Stimulated activated CD8-positive, alpha-beta memory T cell treated with anti-CD3 and anti-CD28 coated beads, Interleukin-7, amount 100 ng/mL, for 48 hours (primary cell): Measurements from ENCODE around the gene PRIM2.
A peak's percentile ranks its signal among the peaks of the same experiment; 100 is the strongest.
"Not testable (repeated sequence)": the region's sequence is repeated elsewhere in the genome, so short reads cannot be mapped to it uniquely, and the experiment has no call there.

Experiments used
- DNase-seq, 2 donors: peaks; one replicate each; pipeline ENCODE4 v3.0.0-alpha.2; 2020; ENCODE audit warnings: low read depth in 1 of 2; ENCODE audit errors: extremely low read depth in 1 of 2

The PRIM2 gene

DNA sequence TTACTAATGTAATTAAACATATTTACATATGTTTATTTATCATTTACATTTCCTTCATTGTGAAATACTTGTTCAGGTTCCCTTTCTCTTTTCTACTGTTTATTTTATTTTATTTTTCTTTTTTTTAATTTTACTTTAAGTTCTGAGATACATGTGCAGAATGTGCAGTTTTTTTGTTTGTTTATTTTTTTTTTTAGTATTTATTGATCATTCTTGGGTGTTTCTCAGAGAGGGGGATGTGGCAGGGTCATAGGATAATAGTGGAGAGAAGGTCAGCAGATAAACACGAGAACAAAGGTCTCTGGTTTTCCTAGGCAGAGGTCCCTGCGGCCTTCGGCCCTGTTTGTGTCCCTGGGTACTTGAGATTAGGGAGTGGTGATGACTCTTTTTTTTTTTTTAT, 8.7 kb upstream of the PRIM2 start:
- not testable (repeated sequence) for DNase-seq

DNA sequence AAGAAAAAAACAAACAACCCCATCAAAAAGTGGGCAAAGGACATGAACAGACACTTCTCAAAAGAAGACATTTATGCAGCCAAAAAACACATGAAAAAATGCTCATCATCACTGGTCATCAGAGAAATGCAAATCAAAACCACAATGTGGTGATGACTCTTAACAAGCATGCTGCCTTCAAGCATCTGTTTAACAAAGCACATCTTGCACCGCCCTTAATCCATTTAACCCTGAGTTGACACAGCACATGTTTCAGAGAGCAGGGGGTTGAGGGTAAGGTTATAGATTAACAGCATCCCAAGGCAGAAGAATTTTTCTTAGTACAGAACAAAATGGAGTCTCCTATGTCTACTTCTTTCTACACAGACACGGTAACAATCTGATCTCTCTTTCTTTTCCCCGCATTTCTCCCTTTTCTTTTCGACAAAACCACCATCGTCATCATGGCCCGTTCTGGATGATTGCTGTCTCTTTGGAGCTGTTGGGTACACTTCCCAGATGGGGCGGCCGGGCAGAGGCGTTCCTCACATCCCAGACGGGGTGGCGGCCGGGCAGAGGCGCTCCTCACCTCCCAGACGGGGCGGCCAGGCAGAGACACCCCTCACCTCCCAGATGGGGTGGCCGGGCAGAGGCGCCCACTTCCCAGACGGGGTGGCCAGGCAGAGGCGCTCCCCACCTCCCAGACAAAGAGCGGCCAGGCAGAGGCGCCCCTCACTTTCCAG, 7.2 kb upstream of the PRIM2 start:
- not testable (repeated sequence) for DNase-seq

DNA sequence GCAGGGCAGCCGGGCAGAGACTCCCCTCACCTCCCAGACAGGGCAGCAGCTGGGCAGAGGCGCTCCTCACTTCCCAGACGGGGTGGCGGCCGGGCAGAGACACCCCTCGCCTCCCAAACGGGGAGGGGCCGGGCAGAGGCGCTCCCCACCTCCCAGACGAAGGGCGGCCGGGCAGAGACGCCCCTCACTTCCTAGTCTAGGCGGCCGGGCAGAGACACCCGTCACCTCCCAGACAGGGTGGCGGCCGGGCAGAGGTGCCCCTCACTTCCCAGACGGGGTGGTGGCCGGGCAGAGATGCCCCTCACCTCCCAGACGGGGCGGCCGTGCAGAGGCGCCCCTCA, 6.6 kb upstream of the PRIM2 start:
- no peak for DNase-seq

DNA sequence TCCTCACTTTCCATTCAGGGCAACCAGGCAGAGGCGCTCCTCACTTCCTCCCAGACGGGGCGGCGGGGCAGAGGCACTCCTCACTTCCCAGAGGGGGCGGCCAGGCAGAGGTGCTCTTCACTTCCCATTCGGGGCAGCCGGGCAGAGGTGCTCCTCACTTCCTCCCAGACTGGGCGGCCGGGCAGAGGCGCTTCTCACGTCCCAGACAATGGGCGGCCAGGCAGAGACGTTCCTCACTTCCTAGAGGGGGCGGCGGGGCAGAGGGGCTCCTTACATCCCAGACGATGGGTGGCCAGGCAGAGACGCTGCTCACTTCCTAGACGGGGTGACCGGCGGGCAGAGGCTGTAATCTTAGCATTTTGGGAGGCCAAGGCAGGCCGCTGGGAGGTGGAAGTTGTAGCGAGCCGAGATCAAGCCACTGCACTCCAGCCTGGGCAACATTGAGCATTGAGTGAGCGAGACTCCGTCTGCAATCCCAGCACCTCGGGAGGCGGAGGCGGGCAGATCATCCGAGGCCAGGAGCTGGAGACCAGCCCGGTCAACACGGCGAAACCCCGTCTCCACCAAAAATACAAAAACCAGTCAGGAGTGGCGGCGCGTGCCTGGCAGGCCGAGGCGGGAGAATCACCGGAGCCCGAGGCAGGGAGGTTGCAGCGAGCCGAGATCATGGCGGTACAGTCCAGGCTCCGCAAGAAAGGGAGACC, 6.0 kb upstream of the PRIM2 start:
- DNase-seq: not testable (repeated sequence)

GRCh38 chr6:57312004-57312345, 5.5 kb upstream of the PRIM2 start:
- DNase-seq: no peak

- no peak for DNase-seq
Observed at GRCh38 chr6:57313009-57313408, 4.4 kb upstream of the PRIM2 start.

GRCh38 chr6:57313711-57314471, 3.5 kb upstream of the PRIM2 start:
- no peak for DNase-seq

DNA sequence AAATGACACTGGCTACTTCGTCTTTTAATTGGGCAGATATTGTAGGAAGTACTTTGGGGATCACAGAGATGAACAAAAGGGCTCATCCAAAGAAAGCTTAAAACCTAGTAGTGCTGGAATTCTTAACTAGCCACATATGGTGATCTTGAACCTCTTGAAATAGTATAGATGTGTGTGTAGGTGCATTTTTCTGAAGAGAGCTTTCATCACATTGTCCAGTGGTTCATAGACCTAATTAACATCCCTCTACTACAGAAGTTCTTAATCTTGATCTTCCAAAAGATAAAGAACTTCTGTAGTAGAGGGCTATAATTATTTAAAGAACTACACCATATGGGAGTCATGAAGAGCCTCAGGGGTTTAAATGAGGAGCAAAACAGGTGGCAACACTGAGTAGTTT, 2.3 kb upstream of the PRIM2 start:
- DNase-seq: no peak

GRCh38 chr6:57315851-57316250, 1.6 kb upstream of the PRIM2 start:
- no peak for DNase-seq

- DNase-seq: peak; percentile 52 to 63
Observed at GRCh38 chr6:57316581-57317059, 810 bp upstream of the PRIM2 start.

- DNase-seq: no peak
Observed at GRCh38 chr6:57324538-57324937, 7.1 kb downstream of the PRIM2 start.

- DNase-seq: no peak
Observed at GRCh38 chr6:57327311-57327710, 9.9 kb downstream of the PRIM2 start.

- no peak for DNase-seq
Observed at GRCh38 chr6:57328074-57328473, 10.6 kb downstream of the PRIM2 start.

- no peak for DNase-seq
Observed at GRCh38 chr6:57329933-57330332, 12.5 kb downstream of the PRIM2 start.

DNA sequence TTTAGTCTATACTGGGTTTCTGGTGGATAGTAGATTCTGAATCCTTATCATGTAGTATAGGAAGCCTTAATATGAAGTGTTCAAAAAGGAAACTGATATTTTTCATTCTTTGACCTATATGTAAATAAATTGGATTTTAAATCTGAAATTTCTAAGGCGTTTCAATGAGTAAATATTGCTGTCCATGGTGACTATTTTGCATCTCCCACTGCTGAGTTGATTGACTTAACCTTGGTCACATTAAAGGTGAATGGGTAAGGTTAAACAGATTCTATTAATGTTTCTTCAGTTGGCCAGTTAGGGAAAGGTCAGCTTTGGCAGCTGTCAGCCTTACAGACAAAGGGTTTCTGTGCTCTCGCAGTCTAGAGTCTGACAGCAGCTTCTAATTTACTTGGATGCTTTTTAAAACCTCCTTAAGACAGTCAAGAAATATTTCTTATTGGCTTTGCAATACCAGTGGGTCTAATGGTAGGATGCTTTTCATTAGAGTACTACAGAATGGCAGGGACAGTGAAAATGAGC, 24.8 kb downstream of the PRIM2 start:
- no peak for DNase-seq

GRCh38 chr6:57343342-57343741, 25.9 kb downstream of the PRIM2 start:
- DNase-seq: not testable (repeated sequence)

GRCh38 chr6:57346715-57347114, 29.3 kb downstream of the PRIM2 start:
- not testable (repeated sequence) for DNase-seq

- not testable (repeated sequence) for DNase-seq
Observed at GRCh38 chr6:57347597-57347996, 30.2 kb downstream of the PRIM2 start.

GRCh38 chr6:57350443-57350842, 33.0 kb downstream of the PRIM2 start:
- DNase-seq: not testable (repeated sequence)

- DNase-seq: not testable (repeated sequence)
Observed at GRCh38 chr6:57352596-57352995, 35.2 kb downstream of the PRIM2 start.

GRCh38 chr6:57358319-57358718, 40.9 kb downstream of the PRIM2 start:
- not testable (repeated sequence) for DNase-seq
